Left ventricle myocardium inferior (tissue), 1 donor: ENCODE data around the gene SLC44A3. TPM values are rescaled to one million over a fixed set of nuclear protein-coding genes. Genes with fewer than 3 reads are reported as not detected.

Source experiments
- DNase-seq: peaks from one replicate; pipeline ENCODE4 v3.0.0-alpha.2; 2020
- H3K27ac ChIP-seq: fragments of 200-600 bp; replicated peaks from 2 replicates; pipeline ENCODE4 v1.8.0; 2021
- H3K27me3 ChIP-seq: fragments of 200-600 bp; 2 replicates; pipeline ENCODE4 v1.8.0; 2021; ENCODE audit warnings: low read depth
- H3K36me3 ChIP-seq: fragments of 200-600 bp; 2 replicates; pipeline ENCODE4 v1.8.0; 2021
- H3K4me1 ChIP-seq: fragments of 200-600 bp; 2 replicates; pipeline ENCODE4 v1.8.0; 2021
- H3K4me3 ChIP-seq: fragments of 200-600 bp; 2 replicates; pipeline ENCODE4 v1.8.0; 2021; ENCODE audit warnings: mild to moderate bottlenecking, moderate library complexity
- H3K9me3 ChIP-seq: fragments of 200-600 bp; replicated peaks from 2 replicates; pipeline ENCODE4 v1.8.0; 2021
- CTCF ChIP-seq: fragments of 200-600 bp; IDR thresholded peaks from 2 replicates; pipeline ENCODE4 v1.8.0; 2021; ENCODE audit warnings: antibody characterized with exemption, mild to moderate bottlenecking, borderline replicate concordance
- intact Hi-C: fragments of 100-400 bp; cut with micrococcal nuclease; formaldehyde crosslinking; loops from one replicate; pipeline ENCODE4 v1.11.0; 2022
- total RNA-seq: library from RNA; stranded (reverse); fragmentation: NEBNext Ultra II Directional; extraction: Animal tissue kit (Norgen Biotek cat#: 25700); gene quantifications from one replicate; pipeline ENCODE4 v1.2.1, GENCODE V29; 2021
- donor health status: DM: no; HTN: yes; CAD: no; lungs with severe emphysema.

The SLC44A3 gene
- total RNA-seq, 1 donor from 2014 or later: 5.9 TPM

GRCh38 chr1:94776474-94776873 lies 43.7 kb upstream of the SLC44A3 start:
- Histone ChIP-seq H3K4me1 (no peaks in the 10 kb centered on the region), H3K27me3 (no peaks in the 10 kb centered on the region), H3K4me3 (no peak overlapping the region), H3K27ac (no peak overlapping the region), H3K9me3 (peaks cover 8% of the 10 kb centered on the region), H3K36me3 (no peaks in the 10 kb centered on the region)
- DNase-seq: no peak
- intact Hi-C loops: no loop called here
- TF ChIP-seq CTCF: no peak

GRCh38 chr1:94777281-94777680 lies 42.9 kb upstream of the SLC44A3 start:
- intact Hi-C loops: no loop called here
- no peaks in the 10 kb centered on the region for H3K36me3 ChIP-seq
- H3K4me3 ChIP-seq: no peak overlapping the region
- H3K9me3 ChIP-seq: peaks cover 8% of the 10 kb centered on the region
- no peaks in the 10 kb centered on the region for H3K27me3 ChIP-seq
- peaks cover 3% of the 10 kb centered on the region for H3K4me1 ChIP-seq
- no peak for TF ChIP-seq CTCF
- DNase-seq: no peak
- H3K27ac ChIP-seq: no peak overlapping the region

GRCh38 chr1:94778808-94779207 lies 41.3 kb upstream of the SLC44A3 start:
- Histone ChIP-seq H3K4me1 (peaks cover 9% of the 10 kb centered on the region), H3K27ac (no peak overlapping the region), H3K27me3 (no peaks in the 10 kb centered on the region), H3K4me3 (no peak overlapping the region), H3K9me3 (peaks cover 8% of the 10 kb centered on the region), H3K36me3 (no peaks in the 10 kb centered on the region)
- DNase-seq: no peak
- intact Hi-C loops: no loop called here
- no peak for TF ChIP-seq CTCF

GRCh38 chr1:94783342-94784189 lies 36.6 kb upstream of the SLC44A3 start:
- no peak overlapping the region for H3K4me3 ChIP-seq
- peak overlapping the region; percentile 53 for H3K27ac ChIP-seq
- intact Hi-C loops: no loop called here
- no peak for TF ChIP-seq CTCF
- DNase-seq: peak; percentile 70
- peaks cover 9% of the 10 kb centered on the region for H3K4me1 ChIP-seq
- H3K27me3 ChIP-seq: no peaks in the 10 kb centered on the region
- H3K9me3 ChIP-seq: no peaks in the 10 kb centered on the region
- H3K36me3 ChIP-seq: no peaks in the 10 kb centered on the region

GRCh38 chr1:94784190-94784515 lies 36.0 kb upstream of the SLC44A3 start:
- H3K36me3 ChIP-seq: no peaks in the 10 kb centered on the region
- peak overlapping the region; percentile 53 for H3K27ac ChIP-seq
- DNase-seq: no peak
- H3K4me3 ChIP-seq: no peak overlapping the region
- no peaks in the 10 kb centered on the region for H3K9me3 ChIP-seq
- H3K27me3 ChIP-seq: no peaks in the 10 kb centered on the region
- TF ChIP-seq CTCF: no peak
- peaks cover 9% of the 10 kb centered on the region for H3K4me1 ChIP-seq
- intact Hi-C loops: no loop called here
